ENCODE results near the gene KRTAP5-7. TPM values are rescaled to one million over a fixed set of nuclear protein-coding genes. Genes with fewer than 3 reads are reported as not detected.

Gene KRTAP5-7
- total and polyA plus RNA-seq, 2 of the 13 experiments (the other 11 are each of a cell fraction or from before 2014, with no cell fraction given) = 0.54 TPM; not detected in 1

GRCh38 chr11:71499125-71499524 is 27.9 kb upstream of the KRTAP5-7 start:
- CTCF ChIA-PET (ENCODE audit: low intra/inter-chr PET ratio, low total read pairs) = no interaction called here
- no peaks in the 10 kb centered on the region for H3K4me1 ChIP-seq (ENCODE audit: insufficient read depth, low read length)
- no TSS peak for BruUV-seq (replicated peaks)
- ATAC-seq = no peak
- intact Hi-C loops (cut with micrococcal nuclease; ENCODE audit: unreplicated experiment) = no loop called here
- no peaks in the 10 kb centered on the region for H3K27me3 ChIP-seq (ENCODE audit: control insufficient read depth in 1 of 2, insufficient read depth in 2 of 2, low read length in 2 of 2)
- H3K9ac ChIP-seq (ENCODE audit: insufficient read depth, low read depth, low read length) = no peak overlapping the region
- peaks cover 16 to 61% of the 10 kb centered on the region in 2 experiments; a peak in 4 of 5 replicates for H3K36me3 ChIP-seq (replicated peaks in 1 of 2; ENCODE audit: control insufficient read depth in 1 of 2, insufficient read depth in 2 of 2, low read length in 2 of 2)
- no peak overlapping the region for H3K4me2 ChIP-seq (ENCODE audit: low read depth, low read length)
- DNase-seq (ENCODE audit: low spot score) = no peak
- no peaks in the 10 kb centered on the region for H3K9me3 ChIP-seq (ENCODE audit: low read length)
- no peak for FAIRE-seq
- WGBS (ENCODE audit: low lambda C conversion rate) = 96% methylated on average over 13 of the region's 13 CpGs
- H3K4me3 ChIP-seq (replicated peaks in 1 of 3; ENCODE audit: insufficient read depth in 1 of 3, low read depth in 2 of 3, low read length in 3 of 3) = no peak overlapping the region
- in situ Hi-C loops (cut with HindIII; ENCODE audit: extremely low pct_ligation_motif_present, low pct_unique_long_range_greater_than_20kb) = no loop called here
- no peaks in the 10 kb centered on the region for H3K79me2 ChIP-seq (ENCODE audit: insufficient read depth, low read length)
- no peak overlapping the region for H2AFZ ChIP-seq (ENCODE audit: low read length)
- POLR2A ChIA-PET = no interaction called here
- H3K27ac ChIP-seq (ENCODE audit: extremely low read length, insufficient read depth, low read length) = no peak overlapping the region
- H4K20me1 ChIP-seq (ENCODE audit: insufficient read depth, low read length) = no peaks in the 10 kb centered on the region
- TF ChIP-seq SMAD3 (CRISPR knock-in tag; IDR thresholded peaks at IDR 0.05) (no peak), ATF3 (CRISPR knock-in tag; IDR thresholded peaks at IDR 0.05) (no peak), KDM6A (CRISPR knock-in tag; IDR thresholded peaks at IDR 0.05; ENCODE audit: low read depth) (no peak), RFX1 (IDR thresholded peaks at IDR 0.05) (no peak), AHDC1 (CRISPR knock-in tag; IDR thresholded peaks at IDR 0.05; ENCODE audit: borderline replicate concordance) (no peak), SP1 (IDR thresholded peaks at IDR 0.05) (no peak), SP1 (CRISPR knock-in tag; IDR thresholded peaks at IDR 0.05) (no peak), ZNF749 (CRISPR knock-in tag; IDR thresholded peaks at IDR 0.05; ENCODE audit: borderline replicate concordance) (no peak), ZNF138 (CRISPR knock-in tag; IDR thresholded peaks at IDR 0.05; ENCODE audit: low read depth) (no peak), RARA (CRISPR knock-in tag; IDR thresholded peaks at IDR 0.05) (no peak), ZNF709 (CRISPR knock-in tag; IDR thresholded peaks at IDR 0.05) (no peak), NR2F2 (IDR thresholded peaks at IDR 0.05; ENCODE audit: borderline replicate concordance, low read depth) (no peak), ZNF280D (CRISPR knock-in tag; IDR thresholded peaks at IDR 0.05) (no peak), FOSL1 (CRISPR knock-in tag; IDR thresholded peaks at IDR 0.05; ENCODE audit: borderline replicate concordance) (no peak), GRHL1 (CRISPR knock-in tag; conservative IDR thresholded peaks at IDR 0.05) (no peak), EP300 (IDR thresholded peaks at IDR 0.05; ENCODE audit: low read depth in 2 of 2, low read length in 2 of 2) (no peak), EP300 (CRISPR knock-in tag; IDR thresholded peaks at IDR 0.05; ENCODE audit: borderline replicate concordance) (no peak)
